ENCODE data around the gene OR10V1. TPM values are rescaled to one million over a fixed set of nuclear protein-coding genes. Genes with fewer than 3 reads are reported as not detected.

OR10V1 gene
- total and polyA plus RNA-seq, 9 of the 15 experiments (the other 6 are each of a cell fraction or from before 2014, with no cell fraction given) = not detected

GRCh38 chr11:59760771-59761170, 47.1 kb upstream of the OR10V1 start (continued):
- no peak for TF ChIP-seq CTCFL (IDR thresholded peaks at IDR 0.05; ENCODE audit: borderline replicate concordance, insufficient read depth, low read depth, low read length, poor library complexity, severe bottlenecking)
- no peak for TF ChIP-seq RBM17 (IDR thresholded peaks at IDR 0.05; ENCODE audit: borderline replicate concordance, low read depth, low read length)

- FAIRE-seq (no peak), DNase-seq (ENCODE audit: extremely low read depth in 1 of 4, low spot score in 3 of 4) (no peak), ATAC-seq (no peak)
- WGBS (ENCODE audit: insufficient coverage, low coverage, missing lambda C conversion rate) = 86% methylated on average over 4 of the region's 4 CpGs
- intact Hi-C loops (cut with micrococcal nuclease) = loop anchor here (5.0 to 10.0 kb wide), 2 partner anchors 208 to 295 kb away; partner anchors contain the start of gene MS4A3
- Histone ChIP-seq H3K36me3 (ENCODE audit: control insufficient read depth, insufficient read depth, low read length) (peaks cover 50% of the 10 kb centered on the region; the same call in 2 of the 3 replicates), H3K27ac (ENCODE audit: extremely low read depth, low read depth, low read length) (no peak overlapping the region), H3K4me1 (replicated peaks in 1 of 2; ENCODE audit: control insufficient read depth in 2 of 2, insufficient read depth in 2 of 2, low read length in 2 of 2) (peaks cover 19% of the 10 kb centered on the region in 2 experiments; a peak in 4 of 5 replicates), H2AFZ (ENCODE audit: low read depth, low read length) (no peak overlapping the region), H3K4me3 (no peak overlapping the region), H4K20me1 (replicated peaks; ENCODE audit: control insufficient read depth, insufficient read depth, low read length) (peaks cover 14% of the 10 kb centered on the region), H3K9me1 (ENCODE audit: control insufficient read depth, insufficient read depth, low read length) (peaks cover 3% of the 10 kb centered on the region), H3K79me2 (ENCODE audit: control insufficient read depth, insufficient read depth, low read length) (peaks cover 83% of the 10 kb centered on the region), H3K9ac (ENCODE audit: insufficient read depth in 1 of 2, low read depth in 2 of 2, low read length in 2 of 2) (no peak overlapping the region), H3K9me3 (replicated peaks; ENCODE audit: control insufficient read depth, insufficient read depth, low read depth, low read length) (no peaks in the 10 kb centered on the region), H3K27me3 (ENCODE audit: control insufficient read depth in 2 of 2, insufficient read depth in 2 of 2, low read length in 2 of 2) (no peaks in the 10 kb centered on the region), H3K4me2 (ENCODE audit: insufficient read depth, low read length) (no peak overlapping the region)
- CTCF ChIA-PET (ENCODE audit: low intra/inter-chr PET ratio) = interaction anchor here (0.6 kb wide), 1 partner anchor 43 kb away, joined by 3 read pairs; no protein-coding TSS in a partner anchor
- in situ Hi-C loops (cut with MboI) = loop anchor here (5.0 kb wide), 1 partner anchor 42 kb away; no protein-coding TSS in a partner anchor
- POLR2A ChIA-PET = interaction anchor here (0.6 to 2.1 kb wide), 3 partner anchors 12 to 96 kb away, joined by 3 to 6 read pairs (median 3); no protein-coding TSS in a partner anchor
- no TSS peak for BruUV-seq (replicated peaks)
- TF ChIP-seq CBX1 (IDR thresholded peaks at IDR 0.05; ENCODE audit: low read depth) (no peak), ZNF318 (IDR thresholded peaks at IDR 0.05; ENCODE audit: borderline replicate concordance in 1 of 2, low read depth in 1 of 2) (no peak), ZBTB9 (CRISPR knock-in tag; IDR thresholded peaks at IDR 0.05) (no peak), ZNF24 (IDR thresholded peaks at IDR 0.05) (no peak)
Observed at GRCh38 chr11:59759900-59760299, 46.3 kb upstream of the OR10V1 start.
